ENCODE data around the gene EHD4.

Gene EHD4

DNA sequence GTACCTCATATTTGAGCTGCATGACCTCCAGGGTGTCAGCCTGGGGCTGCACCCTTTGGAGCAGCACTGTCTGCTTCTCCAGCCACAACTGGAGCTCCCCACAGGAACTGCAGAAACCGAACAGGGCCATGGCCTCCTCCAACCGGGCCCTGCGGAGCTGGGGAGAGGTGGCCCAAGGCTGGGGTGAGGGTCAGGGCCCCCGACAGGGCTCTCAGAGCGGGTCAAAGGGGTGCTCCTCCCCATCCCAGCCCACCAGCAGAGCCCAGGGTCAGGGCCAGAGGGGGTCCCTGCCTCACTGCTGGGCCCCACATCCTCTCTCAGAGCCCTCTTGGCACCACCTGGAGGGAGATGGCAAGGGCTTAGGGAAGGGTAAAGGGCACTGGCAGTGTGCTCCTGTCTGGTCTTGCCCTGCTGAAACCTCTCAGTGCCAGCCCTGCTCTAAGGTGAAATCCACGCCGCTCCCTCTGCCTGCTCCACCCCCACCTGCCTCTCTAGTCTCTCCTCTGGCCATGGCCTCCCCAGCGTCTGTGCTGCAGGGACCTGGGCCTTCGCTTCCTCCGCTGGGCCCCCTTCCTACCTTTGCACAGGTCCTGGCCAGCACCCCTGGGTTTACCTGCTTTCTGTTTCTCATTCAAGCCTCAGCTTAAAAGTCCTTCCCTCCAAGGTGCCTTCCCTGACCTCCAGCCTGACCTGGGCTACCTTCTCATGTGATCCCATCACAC lies 92.0 kb downstream of the EHD4 start:
- no peak overlapping the region for H2BK12ac ChIP-seq (ENCODE audit: low read length)
- H3K9me3 ChIP-seq (replicated peaks in 1 of 2; ENCODE audit: control insufficient read depth in 2 of 2, insufficient read depth in 1 of 2, low read depth in 1 of 2, low read length in 2 of 2): peaks cover 0 to 6% of the 10 kb centered on the region in 2 donors
- H3K18ac ChIP-seq (ENCODE audit: low read length): no peak overlapping the region
- no peak overlapping the region for H2BK120ac ChIP-seq (ENCODE audit: low read depth, low read length)
- H3K4me2 ChIP-seq (ENCODE audit: insufficient read depth, low read length, poor library complexity, severe bottlenecking): no peak overlapping the region
- WGBS, 2 donors (ENCODE audit: extremely low coverage in 2 of 2, insufficient read length in 2 of 2, insufficient replicate concordance in 1 of 2): no CpG with 5 or more reads among the region's 10 CpGs
- H3K27ac ChIP-seq (replicated peaks; ENCODE audit: low read length): no peak overlapping the region
- H3K27me3 ChIP-seq (ENCODE audit: control insufficient read depth in 3 of 3, insufficient read depth in 3 of 3, low read depth in 1 of 3, low read length in 3 of 3): peaks cover 2 to 38% (median 31%) of the 10 kb centered on the region in 3 experiments
- H3K79me1 ChIP-seq (ENCODE audit: low read depth, low read length): no peaks in the 10 kb centered on the region
- H3K36me3 ChIP-seq (replicated peaks in 1 of 2; ENCODE audit: control insufficient read depth in 2 of 2, insufficient read depth in 2 of 2, low read length in 2 of 2): no peaks in the 10 kb centered on the region
- no peak overlapping the region for H3K4me3 ChIP-seq (ENCODE audit: low read length in 2 of 2)
- no peak overlapping the region for H4K91ac ChIP-seq (ENCODE audit: low read depth, low read length, poor library complexity)
- no peak overlapping the region for H2BK5ac ChIP-seq (ENCODE audit: low read length)
- H3K9ac ChIP-seq (ENCODE audit: low read depth, low read length, poor library complexity): no peak overlapping the region
- no peak overlapping the region for H2AFZ ChIP-seq (ENCODE audit: low read length)
- peak overlapping the region; percentile 47 for H3K14ac ChIP-seq (ENCODE audit: low read length)
- H3K4me1 ChIP-seq (ENCODE audit: control insufficient read depth in 2 of 2, insufficient read depth in 1 of 2, low read depth in 1 of 2, low read length in 2 of 2): peaks cover 1 to 8% of the 10 kb centered on the region in 2 donors
- no peak overlapping the region for H2AK5ac ChIP-seq (ENCODE audit: low read depth, low read length)
- H3K23ac ChIP-seq (ENCODE audit: low read depth, low read length, poor library complexity): no peak overlapping the region
- H3K4ac ChIP-seq (ENCODE audit: low read length): no peak overlapping the region
- no peak overlapping the region for H2BK15ac ChIP-seq (ENCODE audit: low read length)
- DNase-seq (ENCODE audit: low spot score): no peak
- H4K8ac ChIP-seq (ENCODE audit: low read depth, low read length): no peak overlapping the region

DNA sequence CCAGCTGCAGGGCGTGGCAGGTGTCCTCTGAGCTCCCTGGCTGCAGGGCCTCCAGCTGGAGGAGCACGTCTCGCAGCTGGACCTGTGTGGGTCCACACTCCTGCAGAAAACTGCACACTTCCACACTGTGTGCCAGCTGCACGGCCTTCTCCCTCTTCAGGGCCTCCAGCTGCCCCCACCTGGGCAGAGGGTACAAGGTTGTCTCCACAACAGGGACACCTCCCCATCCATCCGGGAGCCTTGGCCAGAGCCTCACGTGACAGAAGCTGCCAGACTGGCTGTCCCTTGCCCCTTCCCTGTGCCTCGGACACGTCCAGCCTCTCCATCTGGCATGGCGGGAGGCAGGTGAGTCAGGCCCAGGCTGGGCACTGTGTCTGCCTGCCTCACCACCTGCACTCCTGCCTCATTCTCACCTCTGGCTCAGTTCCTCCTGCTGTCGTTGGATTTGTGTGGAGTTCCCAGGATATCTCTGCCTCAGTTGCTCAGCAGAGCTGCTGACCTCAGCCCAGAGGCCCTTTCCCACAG lies 93.0 kb downstream of the EHD4 start:
- Histone ChIP-seq H3K27me3 (ENCODE audit: control insufficient read depth in 3 of 3, insufficient read depth in 3 of 3, low read depth in 1 of 3, low read length in 3 of 3) (peaks cover 2 to 38% (median 32%) of the 10 kb centered on the region in 3 experiments), H3K4me2 (ENCODE audit: insufficient read depth, low read length, poor library complexity, severe bottlenecking) (no peak overlapping the region), H3K9me3 (replicated peaks in 1 of 2; ENCODE audit: control insufficient read depth in 2 of 2, insufficient read depth in 1 of 2, low read depth in 1 of 2, low read length in 2 of 2) (peaks cover 0 to 6% of the 10 kb centered on the region in 2 donors), H2BK15ac (ENCODE audit: low read length) (no peak overlapping the region), H3K4me1 (ENCODE audit: control insufficient read depth in 2 of 2, insufficient read depth in 1 of 2, low read depth in 1 of 2, low read length in 2 of 2) (peaks cover 1 to 8% of the 10 kb centered on the region in 2 donors), H3K18ac (ENCODE audit: low read length) (peak overlapping the region; percentile 35), H2AFZ (ENCODE audit: low read length) (no peak overlapping the region), H3K36me3 (replicated peaks in 1 of 2; ENCODE audit: control insufficient read depth in 2 of 2, insufficient read depth in 2 of 2, low read length in 2 of 2) (no peaks in the 10 kb centered on the region), H3K4me3 (ENCODE audit: low read length in 2 of 2) (no peak overlapping the region), H2AK5ac (ENCODE audit: low read depth, low read length) (peak overlapping the region; percentile 85), H4K8ac (ENCODE audit: low read depth, low read length) (no peak overlapping the region), H4K91ac (ENCODE audit: low read depth, low read length, poor library complexity) (no peak overlapping the region), H2BK120ac (ENCODE audit: low read depth, low read length) (peak overlapping the region; percentile 88), H3K9ac (ENCODE audit: low read depth, low read length, poor library complexity) (no peak overlapping the region), H3K27ac (replicated peaks; ENCODE audit: low read length) (no peak overlapping the region), H2BK5ac (ENCODE audit: low read length) (no peak overlapping the region), H3K79me1 (ENCODE audit: low read depth, low read length) (no peaks in the 10 kb centered on the region), H3K14ac (ENCODE audit: low read length) (peak overlapping the region; percentile 31), H3K23ac (ENCODE audit: low read depth, low read length, poor library complexity) (peak overlapping the region; percentile 5), H3K4ac (ENCODE audit: low read length) (no peak overlapping the region), H2BK12ac (ENCODE audit: low read length) (peak overlapping the region; percentile 4)
- no CpG with 5 or more reads among the region's 10 CpGs for WGBS, 2 donors (ENCODE audit: extremely low coverage in 2 of 2, insufficient read length in 2 of 2, insufficient replicate concordance in 1 of 2)
- no peak for DNase-seq (ENCODE audit: low spot score)

DNA sequence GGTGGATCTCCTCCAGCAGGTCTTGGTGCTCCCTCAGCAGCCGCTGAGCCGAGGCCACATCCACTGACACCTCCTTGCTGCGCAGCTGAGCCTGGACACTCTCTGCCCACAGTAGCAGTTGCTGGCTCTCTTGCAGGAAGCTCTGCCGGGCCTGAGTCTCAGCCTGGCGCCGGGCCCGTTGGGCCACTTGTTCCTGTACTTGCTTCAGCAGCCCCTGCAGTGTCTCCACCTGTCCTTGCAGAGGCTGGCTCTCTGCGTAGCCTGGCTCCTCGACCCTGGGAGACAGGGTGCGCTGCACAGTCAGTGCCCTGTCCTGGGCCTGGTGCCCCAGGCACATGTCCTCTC lies 94.0 kb downstream of the EHD4 start:
- Histone ChIP-seq H3K18ac (ENCODE audit: low read length) (peak overlapping the region; percentile 58), H2BK120ac (ENCODE audit: low read depth, low read length) (peak overlapping the region; percentile 74), H3K79me1 (ENCODE audit: low read depth, low read length) (no peaks in the 10 kb centered on the region), H3K9me3 (replicated peaks in 1 of 2; ENCODE audit: control insufficient read depth in 2 of 2, insufficient read depth in 1 of 2, low read depth in 1 of 2, low read length in 2 of 2) (peaks cover 0 to 6% of the 10 kb centered on the region in 2 donors), H3K27me3 (ENCODE audit: control insufficient read depth in 3 of 3, insufficient read depth in 3 of 3, low read depth in 1 of 3, low read length in 3 of 3) (peaks cover 2 to 40% (median 30%) of the 10 kb centered on the region in 3 experiments), H3K23ac (ENCODE audit: low read depth, low read length, poor library complexity) (peak overlapping the region; percentile 56), H2BK5ac (ENCODE audit: low read length) (no peak overlapping the region), H3K4ac (ENCODE audit: low read length) (no peak overlapping the region), H3K14ac (ENCODE audit: low read length) (no peak overlapping the region), H4K8ac (ENCODE audit: low read depth, low read length) (no peak overlapping the region), H3K36me3 (replicated peaks in 1 of 2; ENCODE audit: control insufficient read depth in 2 of 2, insufficient read depth in 2 of 2, low read length in 2 of 2) (no peaks in the 10 kb centered on the region), H3K4me3 (ENCODE audit: low read length in 2 of 2) (no peak overlapping the region), H2AK5ac (ENCODE audit: low read depth, low read length) (peak overlapping the region; percentile 54), H2AFZ (ENCODE audit: low read length) (no peak overlapping the region), H3K4me2 (ENCODE audit: insufficient read depth, low read length, poor library complexity, severe bottlenecking) (no peak overlapping the region), H3K27ac (replicated peaks; ENCODE audit: low read length) (no peak overlapping the region), H4K91ac (ENCODE audit: low read depth, low read length, poor library complexity) (no peak overlapping the region), H3K9ac (ENCODE audit: low read depth, low read length, poor library complexity) (peak overlapping the region; percentile 33), H2BK15ac (ENCODE audit: low read length) (no peak overlapping the region), H2BK12ac (ENCODE audit: low read length) (no peak overlapping the region), H3K4me1 (ENCODE audit: control insufficient read depth in 2 of 2, insufficient read depth in 1 of 2, low read depth in 1 of 2, low read length in 2 of 2) (peaks cover 1 to 8% of the 10 kb centered on the region in 2 donors)
- no peak for DNase-seq (ENCODE audit: low spot score)
- no CpG with 5 or more reads among the region's 10 CpGs for WGBS, 2 donors (ENCODE audit: extremely low coverage in 2 of 2, insufficient read length in 2 of 2, insufficient replicate concordance in 1 of 2)

DNA sequence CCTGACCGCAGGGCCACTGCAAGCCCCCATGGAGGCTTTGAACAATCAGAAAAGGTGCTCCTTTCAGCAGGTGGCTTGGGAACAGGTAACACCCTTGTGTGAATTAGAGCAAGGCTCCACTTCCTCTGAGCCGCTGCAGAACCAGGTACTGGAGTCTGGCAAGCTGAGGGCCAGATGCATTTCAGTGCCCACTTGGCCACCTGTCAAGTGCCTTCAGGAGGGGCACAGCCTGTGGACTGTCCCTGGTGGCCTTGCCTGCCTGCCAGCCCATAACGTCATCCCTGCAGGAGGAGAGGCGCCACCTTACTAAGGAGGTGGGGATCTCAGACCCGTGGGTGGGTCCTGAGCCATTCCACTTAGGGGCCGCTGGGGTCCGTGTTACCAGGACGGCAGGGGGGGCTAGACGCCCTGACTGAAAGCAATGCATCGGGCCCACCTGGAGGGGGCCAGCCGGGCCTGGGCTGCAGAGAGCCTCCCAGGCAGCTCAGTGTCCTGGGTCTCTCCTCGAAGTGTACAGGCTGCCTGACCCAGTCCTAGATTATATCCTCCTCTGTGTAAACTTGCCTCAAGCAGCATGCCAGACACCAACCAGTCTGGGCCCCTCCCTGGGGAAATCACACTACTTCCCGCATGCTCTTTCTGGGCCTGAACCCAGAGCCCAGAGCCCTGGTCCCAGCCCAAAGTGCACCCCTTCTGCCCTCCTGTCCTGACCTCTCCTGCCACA lies 94.6 kb downstream of the EHD4 start:
- Histone ChIP-seq H3K79me1 (ENCODE audit: low read depth, low read length) (no peaks in the 10 kb centered on the region), H2BK15ac (ENCODE audit: low read length) (no peak overlapping the region), H2BK5ac (ENCODE audit: low read length) (no peak overlapping the region), H2AFZ (ENCODE audit: low read length) (no peak overlapping the region), H3K36me3 (replicated peaks in 1 of 2; ENCODE audit: control insufficient read depth in 2 of 2, insufficient read depth in 2 of 2, low read length in 2 of 2) (no peaks in the 10 kb centered on the region), H2BK120ac (ENCODE audit: low read depth, low read length) (peak overlapping the region; percentile 74), H3K23ac (ENCODE audit: low read depth, low read length, poor library complexity) (peak overlapping the region; percentile 56), H3K4ac (ENCODE audit: low read length) (no peak overlapping the region), H2AK5ac (ENCODE audit: low read depth, low read length) (peak overlapping the region; percentile 54), H2BK12ac (ENCODE audit: low read length) (no peak overlapping the region), H3K9me3 (replicated peaks in 1 of 2; ENCODE audit: control insufficient read depth in 2 of 2, insufficient read depth in 1 of 2, low read depth in 1 of 2, low read length in 2 of 2) (peaks cover 0 to 4% of the 10 kb centered on the region in 2 donors), H3K14ac (ENCODE audit: low read length) (no peak overlapping the region), H4K91ac (ENCODE audit: low read depth, low read length, poor library complexity) (no peak overlapping the region), H3K18ac (ENCODE audit: low read length) (peak overlapping the region; percentile 19), H3K4me3 (ENCODE audit: low read length in 2 of 2) (no peak overlapping the region), H4K8ac (ENCODE audit: low read depth, low read length) (no peak overlapping the region), H3K27ac (replicated peaks; ENCODE audit: low read length) (no peak overlapping the region), H3K27me3 (ENCODE audit: control insufficient read depth in 3 of 3, insufficient read depth in 3 of 3, low read depth in 1 of 3, low read length in 3 of 3) (peaks cover 2 to 39% (median 24%) of the 10 kb centered on the region in 3 experiments), H3K4me2 (ENCODE audit: insufficient read depth, low read length, poor library complexity, severe bottlenecking) (no peak overlapping the region), H3K9ac (ENCODE audit: low read depth, low read length, poor library complexity) (no peak overlapping the region), H3K4me1 (ENCODE audit: control insufficient read depth in 2 of 2, insufficient read depth in 1 of 2, low read depth in 1 of 2, low read length in 2 of 2) (peaks cover 1 to 8% of the 10 kb centered on the region in 2 donors)
- DNase-seq (ENCODE audit: low spot score): no peak
- WGBS, 2 donors (ENCODE audit: extremely low coverage in 2 of 2, insufficient read length in 2 of 2, insufficient replicate concordance in 1 of 2): no CpG with 5 or more reads among the region's 13 CpGs

Measured in neuronal stem cell (in vitro differentiated cells).